SK-N-SH (cell line): ENCODE measurements around the gene ISLR2.

Experiments used
- CTCF ChIP-seq: fragments of 200-600 bp; sonication (generic); IDR thresholded peaks from 2 replicates; pipeline ENCODE4 v1.6.1; 2017; ENCODE audit warnings: antibody characterized with exemption, mild to moderate bottlenecking, moderate library complexity
- EZH2phosphoT487 ChIP-seq: fragments of 200-600 bp; sonication (generic); IDR thresholded peaks from 2 replicates; pipeline ENCODE4 v1.6.1; 2017; ENCODE audit warnings: low read depth, mixed run types, mild to moderate bottlenecking, antibody characterized with exemption, moderate library complexity, borderline replicate concordance

- TF ChIP-seq CTCF (no peak), EZH2phosphoT487 (no peak)
Measured at GRCh38 chr15:74180881-74181602, 50.7 kb downstream of the ISLR2 start.
